Parathyroid adenoma (tissue), 2 donors: Measurements from ENCODE around the gene SLC13A3.

Experiments
- H2AFZ ChIP-seq: fragments of 300-600 bp; sonication (generic); one replicate; pipeline ENCODE4 v1.7.0; 2017; ENCODE audit warnings: antibody characterized with exemption, mild to moderate bottlenecking
- H3K27ac ChIP-seq: fragments of 300-600 bp; sonication (generic); one replicate; pipeline ENCODE4 v1.7.0; 2017
- H3K27me3 ChIP-seq: fragments of 300-600 bp; sonication (generic); one replicate; pipeline ENCODE4 v1.7.0; 2017; ENCODE audit warnings: low read length; ENCODE audit not compliant: control insufficient read depth, insufficient read depth
- H3K36me3 ChIP-seq: fragments of 300-600 bp; sonication (generic); one replicate; pipeline ENCODE4 v1.7.0; 2017; ENCODE audit warnings: low read length; ENCODE audit not compliant: control insufficient read depth, insufficient read depth
- H3K4me1 ChIP-seq: fragments of 300-600 bp; sonication (generic); one replicate; pipeline ENCODE4 v1.7.0; 2017; ENCODE audit warnings: control low read depth
- H3K4me2 ChIP-seq: fragments of 300-600 bp; sonication (generic); one replicate; pipeline ENCODE4 v1.7.0; 2017; ENCODE audit warnings: low read length
- H3K4me3 ChIP-seq: fragments of 300-600 bp; sonication (generic); one replicate; pipeline ENCODE4 v1.7.0; 2017; ENCODE audit warnings: low read depth, low read length
- H3K79me2 ChIP-seq: fragments of 300-600 bp; sonication (generic); one replicate; pipeline ENCODE4 v1.7.0; 2017; ENCODE audit warnings: control low read depth
- H3K9ac ChIP-seq: fragments of 300-600 bp; sonication (generic); one replicate; pipeline ENCODE4 v1.7.0; 2017; ENCODE audit warnings: mild to moderate bottlenecking
- H3K9me3 ChIP-seq: fragments of 300-600 bp; sonication (generic); one replicate; pipeline ENCODE4 v1.7.0; 2017; ENCODE audit warnings: low read length; ENCODE audit not compliant: control insufficient read depth
- CTCF ChIP-seq: fragments of 300-600 bp; sonication (generic); IDR thresholded peaks from one replicate; pipeline ENCODE4 v1.7.0; 2017; ENCODE audit warnings: antibody characterized with exemption, mild to moderate bottlenecking
- donor health status: primary hyperparathyroidism.

Gene SLC13A3

GRCh38 chr20:46548688-46549087 is 102.6 kb downstream of the SLC13A3 start:
- H3K4me3 ChIP-seq, result no peak overlapping the region

GRCh38 chr20:46547995-46548394 is 103.3 kb downstream of the SLC13A3 start:
- H3K79me2 ChIP-seq, result no peaks in the 10 kb centered on the region
- no peak overlapping the region for H3K27ac ChIP-seq
- H3K9me3 ChIP-seq, result no peaks in the 10 kb centered on the region
- H3K4me3 ChIP-seq, result no peak overlapping the region
- no peak overlapping the region for H3K9ac ChIP-seq
- H3K4me2 ChIP-seq, result no peak overlapping the region
- H3K36me3 ChIP-seq, result no peaks in the 10 kb centered on the region
- TF ChIP-seq CTCF, result no peak
- H3K4me1 ChIP-seq, result no peaks in the 10 kb centered on the region
- no peak overlapping the region for H2AFZ ChIP-seq
- no peaks in the 10 kb centered on the region for H3K27me3 ChIP-seq

More at GRCh38 chr20:46548688-46549087, 102.6 kb downstream of the SLC13A3 start:
- H3K9ac ChIP-seq, result no peak overlapping the region
- H3K79me2 ChIP-seq, result no peaks in the 10 kb centered on the region
- H3K4me1 ChIP-seq, result no peaks in the 10 kb centered on the region
- no peak for TF ChIP-seq CTCF
- no peaks in the 10 kb centered on the region for H3K9me3 ChIP-seq
- H3K27me3 ChIP-seq, result no peaks in the 10 kb centered on the region
- H3K4me2 ChIP-seq, result no peak overlapping the region
- no peaks in the 10 kb centered on the region for H3K36me3 ChIP-seq
- H2AFZ ChIP-seq, result no peak overlapping the region
- no peak overlapping the region for H3K27ac ChIP-seq

DNA sequence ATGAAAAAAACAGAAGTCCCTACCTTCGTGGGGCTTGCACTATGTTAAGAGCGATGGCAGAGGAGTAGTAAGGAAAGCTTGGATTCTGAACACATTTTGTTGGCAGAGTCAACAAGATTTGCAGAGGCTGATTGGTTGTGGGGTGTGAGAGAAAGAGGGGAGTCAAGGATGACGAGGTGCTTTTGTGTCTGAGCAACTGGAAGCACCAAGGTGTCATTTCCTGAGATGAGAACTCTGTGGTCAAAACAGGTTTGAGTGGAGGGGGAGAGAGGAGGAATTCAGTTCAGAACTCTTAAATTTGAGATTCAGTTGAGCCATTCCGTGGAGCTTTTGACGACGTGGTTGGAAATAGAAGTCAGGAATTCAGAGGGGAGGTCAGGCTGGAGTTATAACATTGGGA is 104.3 kb downstream of the SLC13A3 start:
- H3K4me2 ChIP-seq, result no peak overlapping the region
- no peaks in the 10 kb centered on the region for H3K4me1 ChIP-seq
- H2AFZ ChIP-seq, result no peak overlapping the region
- no peaks in the 10 kb centered on the region for H3K79me2 ChIP-seq
- no peak overlapping the region for H3K9ac ChIP-seq
- no peak overlapping the region for H3K4me3 ChIP-seq
- no peaks in the 10 kb centered on the region for H3K9me3 ChIP-seq
- H3K27me3 ChIP-seq, result no peaks in the 10 kb centered on the region
- TF ChIP-seq CTCF, result no peak
- no peak overlapping the region for H3K27ac ChIP-seq
- H3K36me3 ChIP-seq, result no peaks in the 10 kb centered on the region

- no peaks in the 10 kb centered on the region for H3K27me3 ChIP-seq
- H3K4me2 ChIP-seq, result no peak overlapping the region
- TF ChIP-seq CTCF, result no peak
- H3K27ac ChIP-seq, result no peak overlapping the region
- no peak overlapping the region for H3K9ac ChIP-seq
- H3K79me2 ChIP-seq, result no peaks in the 10 kb centered on the region
- no peaks in the 10 kb centered on the region for H3K4me1 ChIP-seq
- H2AFZ ChIP-seq, result no peak overlapping the region
- no peaks in the 10 kb centered on the region for H3K36me3 ChIP-seq
- no peaks in the 10 kb centered on the region for H3K9me3 ChIP-seq
- no peak overlapping the region for H3K4me3 ChIP-seq
Measured at GRCh38 chr20:46546298-46546697, 105.0 kb downstream of the SLC13A3 start.

DNA sequence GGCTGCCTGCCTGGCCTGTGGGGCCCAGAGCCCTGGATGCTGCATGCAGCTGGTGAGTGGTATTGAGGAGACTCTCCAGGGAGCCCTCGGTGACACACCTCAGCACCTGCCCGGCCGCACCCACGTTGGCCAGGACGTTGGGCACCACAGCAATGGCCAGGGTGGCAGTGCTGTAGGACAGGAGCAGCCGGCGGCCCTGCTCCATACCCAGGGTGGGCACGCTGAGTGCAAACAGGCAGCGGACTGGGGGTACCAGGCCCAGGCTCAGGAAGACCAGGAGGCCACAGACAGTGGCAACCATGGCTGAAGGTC is 105.5 kb downstream of the SLC13A3 start:
- no peak overlapping the region for H3K4me3 ChIP-seq
- H3K27ac ChIP-seq, result no peak overlapping the region
- H2AFZ ChIP-seq, result no peak overlapping the region
- no peaks in the 10 kb centered on the region for H3K27me3 ChIP-seq
- no peaks in the 10 kb centered on the region for H3K9me3 ChIP-seq
- TF ChIP-seq CTCF, result no peak
- H3K79me2 ChIP-seq, result no peaks in the 10 kb centered on the region
- H3K4me2 ChIP-seq, result no peak overlapping the region
- H3K4me1 ChIP-seq, result no peaks in the 10 kb centered on the region
- H3K36me3 ChIP-seq, result no peaks in the 10 kb centered on the region
- H3K9ac ChIP-seq, result no peak overlapping the region
